Measurements from ENCODE around the gene CSTF2T. TPM values are rescaled to one million over a fixed set of nuclear protein-coding genes. Genes with fewer than 3 reads are reported as not detected.

Gene CSTF2T
- total RNA-seq, 4 donors from 2014 or later = 11.9 to 17.3 (median 16.2) TPM

GRCh38 chr10:51687296-51687695 is 12.1 kb downstream of the CSTF2T start:
- H3K9me3 ChIP-seq = no peaks in the 10 kb centered on the region
- H3K36me3 ChIP-seq = no peaks in the 10 kb centered on the region
- DNase-seq = no peak
- H3K4me1 ChIP-seq = no peaks in the 10 kb centered on the region
- no peak overlapping the region for H3K27ac ChIP-seq
- TF ChIP-seq CTCF (IDR thresholded peaks at IDR 0.05) (no peak), POLR2A (IDR thresholded peaks at IDR 0.05) (no peak)
- no peaks in the 10 kb centered on the region for H3K27me3 ChIP-seq
- no peak overlapping the region for H3K4me3 ChIP-seq

- no peak overlapping the region for H3K27ac ChIP-seq
- no peak overlapping the region for H3K4me3 ChIP-seq
- no peak for TF ChIP-seq POLR2A (IDR thresholded peaks at IDR 0.05)
- TF ChIP-seq CTCF (IDR thresholded peaks at IDR 0.05) = no peak
- H3K36me3 ChIP-seq = no peaks in the 10 kb centered on the region
- no peaks in the 10 kb centered on the region for H3K27me3 ChIP-seq
- H3K4me1 ChIP-seq = no peaks in the 10 kb centered on the region
- no peaks in the 10 kb centered on the region for H3K9me3 ChIP-seq
- DNase-seq = no peak
Measured at GRCh38 chr10:51685768-51686167, 13.6 kb downstream of the CSTF2T start.

- H3K27me3 ChIP-seq = no peaks in the 10 kb centered on the region
- TF ChIP-seq CTCF (IDR thresholded peaks at IDR 0.05) = no peak
- TF ChIP-seq POLR2A (IDR thresholded peaks at IDR 0.05) = no peak
- no peak overlapping the region for H3K27ac ChIP-seq
- no peaks in the 10 kb centered on the region for H3K9me3 ChIP-seq
- H3K4me3 ChIP-seq = no peak overlapping the region
- H3K36me3 ChIP-seq = no peaks in the 10 kb centered on the region
- peak in 1 of 3 donors; percentile 50 for DNase-seq
- no peaks in the 10 kb centered on the region for H3K4me1 ChIP-seq
Measured at GRCh38 chr10:51683031-51683691, 16.2 kb downstream of the CSTF2T start.

- no peaks in the 10 kb centered on the region for H3K27me3 ChIP-seq
- no peak for DNase-seq
- H3K4me1 ChIP-seq = no peaks in the 10 kb centered on the region
- no peak overlapping the region for H3K4me3 ChIP-seq
- TF ChIP-seq CTCF (IDR thresholded peaks at IDR 0.05) = no peak
- no peak for TF ChIP-seq POLR2A (IDR thresholded peaks at IDR 0.05)
- no peaks in the 10 kb centered on the region for H3K36me3 ChIP-seq
- no peak overlapping the region for H3K27ac ChIP-seq
- H3K9me3 ChIP-seq = no peaks in the 10 kb centered on the region
Measured at GRCh38 chr10:51679841-51680240, 19.6 kb downstream of the CSTF2T start.

- H3K27ac ChIP-seq = no peak overlapping the region
- H3K4me1 ChIP-seq = no peaks in the 10 kb centered on the region
- no peaks in the 10 kb centered on the region for H3K36me3 ChIP-seq
- DNase-seq = no peak
- H3K27me3 ChIP-seq = no peaks in the 10 kb centered on the region
- no peak overlapping the region for H3K4me3 ChIP-seq
- TF ChIP-seq POLR2A (IDR thresholded peaks at IDR 0.05) (no peak), CTCF (IDR thresholded peaks at IDR 0.05) (no peak)
- peaks cover 0 to 3% (median 0%) of the 10 kb centered on the region in 4 donors for H3K9me3 ChIP-seq
Measured at GRCh38 chr10:51675088-51675487, 24.3 kb downstream of the CSTF2T start.
